HepG2 (cell line): Measurements from ENCODE around the gene JMJD6. TPM values are rescaled to one million over a fixed set of nuclear protein-coding genes. Genes with fewer than 3 reads are reported as not detected.

Experiments used
- CBX2 ChIP-seq, 2 experiments: fragments of 200-600 bp in 1 of 2; sonication (generic); formaldehyde crosslinking in 1 of 2; IDR thresholded peaks; 2 replicates each; pipeline versions ENCODE4 v1.7.0 to v1.8.1; 2018 to 2022; ENCODE audit warnings: low read depth in 2 of 2, low read length in 1 of 2, mild to moderate bottlenecking in 1 of 2, missing genetic modification reagents in 1 of 2
- E2F1 ChIP-seq: sonication (generic); formaldehyde crosslinking; IDR thresholded peaks from 2 replicates; pipeline ENCODE4 v1.5.0; 2020; ENCODE audit warnings: missing genetic modification reagents
- E2F5 ChIP-seq: sonication (generic); formaldehyde crosslinking; conservative IDR thresholded peaks from 2 replicates; pipeline ENCODE4 v1.4.0; 2020; ENCODE audit warnings: missing genetic modification reagents
- ELF4 ChIP-seq: sonication (generic); formaldehyde crosslinking; IDR thresholded peaks from 2 replicates; pipeline ENCODE4 v1.5.0; 2020; ENCODE audit warnings: missing genetic modification reagents, mild to moderate bottlenecking, moderate library complexity, borderline replicate concordance
- GABPB1 ChIP-seq: IDR thresholded peaks from 2 replicates; pipeline ENCODE4 v1.6.1; 2016; ENCODE audit warnings: mild to moderate bottlenecking, missing genetic modification reagents, moderate library complexity, missing compliant biosample characterization
- GLI4 ChIP-seq: sonication (generic); formaldehyde crosslinking; IDR thresholded peaks from 2 replicates; pipeline ENCODE4 v1.5.1; 2020; ENCODE audit warnings: missing genetic modification reagents, mild to moderate bottlenecking, moderate library complexity, borderline replicate concordance
- HOXA3 ChIP-seq: sonication (generic); formaldehyde crosslinking; IDR thresholded peaks from 2 replicates; pipeline ENCODE4 v1.5.0; 2020; ENCODE audit warnings: missing genetic modification reagents
- KMT2A ChIP-seq: sonication (generic); formaldehyde crosslinking; IDR thresholded peaks from 2 replicates; pipeline ENCODE4 v1.4.0; 2020; ENCODE audit warnings: missing genetic modification reagents
- PHF21A ChIP-seq: sonication (generic); formaldehyde crosslinking; IDR thresholded peaks from 2 replicates; pipeline ENCODE4 v1.5.0; 2020; ENCODE audit warnings: mild to moderate bottlenecking, missing genetic modification reagents
- PRDM10 ChIP-seq: sonication (generic); formaldehyde crosslinking; IDR thresholded peaks from 2 replicates; pipeline ENCODE4 v1.4.0; 2020; ENCODE audit warnings: low read depth, missing genetic modification reagents
- RARG ChIP-seq: sonication (generic); formaldehyde crosslinking; IDR thresholded peaks from 2 replicates; pipeline ENCODE4 v1.4.0; 2020; ENCODE audit warnings: low read depth, mild to moderate bottlenecking, missing genetic modification reagents
- SP140L ChIP-seq: sonication (generic); formaldehyde crosslinking; IDR thresholded peaks from 2 replicates; pipeline ENCODE4 v1.4.0; 2020; ENCODE audit warnings: missing genetic modification reagents, borderline replicate concordance
- SPEN ChIP-seq: sonication (generic); formaldehyde crosslinking; IDR thresholded peaks from 2 replicates; pipeline ENCODE4 v1.5.1; 2020; ENCODE audit warnings: low read depth, mild to moderate bottlenecking, missing genetic modification reagents
- TCF7L2 ChIP-seq: IDR thresholded peaks from 2 replicates; pipeline ENCODE4 v1.6.1; 2011; ENCODE audit warnings: mild to moderate bottlenecking, low read depth, low read length, moderate library complexity
- YY1 ChIP-seq: IDR thresholded peaks from 2 replicates; pipeline ENCODE4 v1.6.1; 2011; ENCODE audit warnings: low read length, low read depth, moderate library complexity, mild to moderate bottlenecking; ENCODE audit not compliant: insufficient read depth, insufficient replicate concordance
- ZBTB46 ChIP-seq: sonication (generic); formaldehyde crosslinking; IDR thresholded peaks from 2 replicates; pipeline ENCODE4 v1.4.0; 2020; ENCODE audit warnings: mild to moderate bottlenecking, missing genetic modification reagents, borderline replicate concordance
- ZFP37 ChIP-seq: sonication (generic); formaldehyde crosslinking; IDR thresholded peaks from 2 replicates; pipeline ENCODE4 v1.4.0; 2020; ENCODE audit warnings: missing genetic modification reagents, borderline replicate concordance
- ZNF124 ChIP-seq: sonication (generic); formaldehyde crosslinking; IDR thresholded peaks from 2 replicates; pipeline ENCODE4 v1.4.0; 2020; ENCODE audit warnings: missing genetic modification reagents
- ZNF256 ChIP-seq: sonication (generic); formaldehyde crosslinking; conservative IDR thresholded peaks from 2 replicates; pipeline ENCODE4 v1.4.0; 2020; ENCODE audit warnings: missing genetic modification reagents
- ZNF556 ChIP-seq: sonication (generic); formaldehyde crosslinking; IDR thresholded peaks from 2 replicates; pipeline ENCODE4 v1.4.0; 2020; ENCODE audit warnings: mild to moderate bottlenecking, missing genetic modification reagents, borderline replicate concordance
- ZNF788 ChIP-seq: sonication (generic); formaldehyde crosslinking; IDR thresholded peaks from 2 replicates; pipeline ENCODE4 v1.5.0; 2020; ENCODE audit warnings: mild to moderate bottlenecking, missing genetic modification reagents, borderline replicate concordance
- ZNF792 ChIP-seq: IDR thresholded peaks from 2 replicates; pipeline ENCODE4 v1.6.1; 2016
- polyA plus RNA-seq, 8 experiments: library from polyadenylated mRNA; depleted of rRNA in 3 of 8; stranded (reverse) in 7 of 8; unstranded in 1 of 8; fragments of >200 nt; fragmentation: Illumina TruSeq in 4 of 8; extraction: Trizol in 4 of 8; gene quantifications; 2 replicates each; pipeline versions ENCODE4 v1.2.1 to v1.2.3, GENCODE V29; 2011 to 2016; ENCODE audit warnings: low read depth in 4 of 8, missing spikeins in 1 of 8, mixed read lengths in 1 of 8; ENCODE audit not compliant: insufficient read depth in 1 of 8
- total RNA-seq, 5 experiments: library from RNA; depleted of rRNA; stranded (reverse); fragments of >200 nt; fragmentation: Illumina TruSeq; extraction: Trizol; gene quantifications; 2 replicates each; pipeline ENCODE4 v1.2.3, GENCODE V29; 2016; ENCODE audit warnings: low read depth in 1 of 5

Gene JMJD6
- total and polyA plus RNA-seq, 2 of the 13 experiments (the other 11 are each of a cell fraction or from before 2014, with no cell fraction given), result 33.6 to 41.0 TPM

DNA sequence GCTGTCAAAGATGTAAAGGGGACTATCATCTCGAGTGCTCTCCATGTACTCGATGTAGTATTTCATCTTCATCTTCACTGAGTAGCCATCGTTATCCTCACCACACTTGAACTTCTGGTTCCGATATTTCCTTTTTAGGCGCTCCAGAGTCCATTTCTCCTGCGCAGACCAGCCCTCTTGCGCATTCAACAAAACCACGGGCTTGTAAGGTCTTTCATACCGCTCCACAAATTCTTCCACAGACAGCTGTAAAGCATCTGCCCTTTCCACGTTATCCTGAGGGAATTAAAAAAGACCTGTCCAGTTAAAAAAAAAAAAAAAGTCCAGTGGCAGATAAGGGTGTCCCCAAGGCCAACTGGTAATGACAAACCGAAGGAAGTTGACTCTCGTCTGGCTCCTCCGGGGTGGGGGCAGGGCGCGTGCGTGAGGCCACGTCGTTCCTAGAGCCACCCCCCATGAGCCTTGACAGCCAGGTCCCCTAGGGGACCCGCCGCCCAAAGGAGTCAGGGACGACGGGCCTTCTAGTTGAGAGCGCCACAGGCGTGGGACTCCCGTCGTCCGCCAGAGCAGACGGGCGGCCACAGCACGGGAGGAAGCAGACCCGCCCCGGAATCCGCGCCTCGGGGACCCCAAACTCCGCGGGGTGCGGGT, 701 bp downstream of the JMJD6 start (continued):
- TF ChIP-seq ZNF792 (CRISPR knock-in tag) (0 out of 2 replicates have a peak, but pooled peaks have one; percentile 12), GLI4 (CRISPR knock-in tag) (no peak), SPEN (CRISPR knock-in tag) (no peak; the same call in 1 of the 2 replicates), RARG (no peak), GABPB1 (no peak), ZFP37 (CRISPR knock-in tag) (no peak), HOXA3 (CRISPR knock-in tag) (no peak), ZNF788 (CRISPR knock-in tag) (no peak), SP140L (CRISPR knock-in tag) (no peak), ZBTB46 (CRISPR knock-in tag) (no peak), YY1 (no peak), ZNF256 (CRISPR knock-in tag) (no peak), ZNF556 (CRISPR knock-in tag) (no peak), PHF21A (CRISPR knock-in tag) (peak; percentile 35), CBX2 (IDR thresholded peaks at IDR 0.05; ENCODE audit: low read depth, low read length) (no peak), CBX2 (CRISPR knock-in tag; IDR thresholded peaks at IDR 0.05; ENCODE audit: low read depth) (no peak), KMT2A (CRISPR knock-in tag) (no peak; the same call in 1 of the 2 replicates), E2F1 (CRISPR knock-in tag) (no peak), E2F5 (CRISPR knock-in tag) (no peak), PRDM10 (CRISPR knock-in tag) (no peak), ELF4 (CRISPR knock-in tag) (no peak), ZNF124 (CRISPR knock-in tag) (no peak), TCF7L2 (no peak)
